Fibroblast of upper back skin (primary cell): ENCODE data around the gene SREBF1.

Source experiments
- DNase-seq: peaks from one replicate; pipeline ENCODE4 v3.0.0-alpha.2; 2013

Gene SREBF1

GRCh38 chr17:17857496-17857895, 20.7 kb upstream of the SREBF1 start:
- DNase-seq = no peak

GRCh38 chr17:17856386-17856785, 19.6 kb upstream of the SREBF1 start:
- DNase-seq = no peak

GRCh38 chr17:17855976-17856375, 19.2 kb upstream of the SREBF1 start:
- DNase-seq = no peak

- no peak for DNase-seq
Observed at GRCh38 chr17:17853811-17854447, 17.1 kb upstream of the SREBF1 start.

- DNase-seq = no peak
Observed at GRCh38 chr17:17852930-17853329, 16.1 kb upstream of the SREBF1 start.

- no peak for DNase-seq
Observed at GRCh38 chr17:17851103-17852002, 14.6 kb upstream of the SREBF1 start.

- peak; percentile 48 for DNase-seq
Observed at GRCh38 chr17:17849845-17850373, 13.1 kb upstream of the SREBF1 start.

- peak; percentile 13 for DNase-seq
Observed at GRCh38 chr17:17849147-17849820, 12.5 kb upstream of the SREBF1 start.

GRCh38 chr17:17848311-17849082, 11.7 kb upstream of the SREBF1 start:
- no peak for DNase-seq

GRCh38 chr17:17847726-17848125, 10.9 kb upstream of the SREBF1 start:
- DNase-seq = no peak

- DNase-seq = no peak
Observed at GRCh38 chr17:17847118-17847689, 10.4 kb upstream of the SREBF1 start.

GRCh38 chr17:17846645-17847044, 9.9 kb upstream of the SREBF1 start:
- no peak for DNase-seq

GRCh38 chr17:17846003-17846402, 9.2 kb upstream of the SREBF1 start:
- no peak for DNase-seq

- DNase-seq = no peak
Observed at GRCh38 chr17:17845046-17845775, 8.4 kb upstream of the SREBF1 start.

- no peak for DNase-seq
Observed at GRCh38 chr17:17844500-17844899, 7.7 kb upstream of the SREBF1 start.

- no peak for DNase-seq
Observed at GRCh38 chr17:17844079-17844478, 7.3 kb upstream of the SREBF1 start.

- no peak for DNase-seq
Observed at GRCh38 chr17:17843096-17843495, 6.3 kb upstream of the SREBF1 start.

- DNase-seq = no peak
Observed at GRCh38 chr17:17842111-17842876, 5.5 kb upstream of the SREBF1 start.

- no peak for DNase-seq
Observed at GRCh38 chr17:17841601-17842025, 4.8 kb upstream of the SREBF1 start.

GRCh38 chr17:17840751-17841591, 4.2 kb upstream of the SREBF1 start:
- peak; percentile 34 for DNase-seq
